GM21723 (cell line): ENCODE data around the gene CHN1.
A peak's percentile ranks its signal among the peaks of the same experiment; 100 is the strongest.

Experiments used
- ATAC-seq: cut with Tn5 transposase; IDR thresholded peaks from one replicate; pipeline ENCODE4 v1.9.1; 2021; ENCODE audit warnings: mild to moderate bottlenecking, moderate library complexity; ENCODE audit not compliant: unreplicated experiment

CHN1 gene

GRCh38 chr2:175011505-175011904, 6.3 kb upstream of the CHN1 start:
- no peak for ATAC-seq

- ATAC-seq, result no peak
Measured at GRCh38 chr2:175010848-175011254, 5.7 kb upstream of the CHN1 start.

- ATAC-seq, result no peak
Measured at GRCh38 chr2:175009917-175010621, 4.9 kb upstream of the CHN1 start.

- no peak for ATAC-seq
Measured at GRCh38 chr2:175008801-175009495, 3.8 kb upstream of the CHN1 start.

GRCh38 chr2:175008009-175008408, 2.8 kb upstream of the CHN1 start:
- ATAC-seq, result no peak

DNA sequence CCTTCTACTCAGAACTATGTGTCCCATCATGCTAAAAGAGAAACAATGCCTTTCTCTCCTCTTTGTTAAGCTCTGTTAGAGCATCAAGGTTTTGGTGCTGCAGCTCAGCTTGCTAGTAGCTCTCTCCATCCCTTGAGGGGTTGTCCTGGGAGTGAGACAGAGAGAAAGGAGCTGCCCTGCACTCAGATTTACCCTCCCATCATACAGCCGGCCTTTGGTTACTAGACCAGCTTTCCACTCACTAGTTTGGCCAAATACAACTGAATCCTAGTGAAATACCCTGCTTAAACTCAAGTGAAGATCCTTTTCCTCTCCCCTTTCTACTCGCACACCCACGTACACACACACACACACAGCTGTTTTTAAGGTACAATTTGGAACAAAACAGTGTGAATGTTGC, 2.3 kb upstream of the CHN1 start:
- ATAC-seq, result no peak

DNA sequence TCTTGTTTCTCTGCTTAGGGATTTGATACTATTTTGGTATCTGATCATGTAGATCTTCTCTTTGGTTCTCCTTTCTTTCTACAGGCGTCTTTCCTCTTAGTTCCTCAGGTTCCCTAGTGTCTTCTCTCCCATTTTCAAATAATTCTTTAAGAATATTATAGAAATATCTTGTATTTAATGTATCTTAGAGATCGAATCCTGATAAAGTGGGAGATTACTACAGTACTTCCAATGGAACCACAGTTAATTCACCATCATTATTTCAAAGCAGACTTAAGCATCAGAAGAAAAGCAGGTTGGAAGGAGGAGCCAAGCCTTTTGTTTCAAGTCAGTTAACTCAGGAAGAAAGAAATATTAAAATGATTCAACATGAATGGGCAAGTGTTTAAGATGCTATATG, 1.1 kb upstream of the CHN1 start:
- no peak for ATAC-seq

DNA sequence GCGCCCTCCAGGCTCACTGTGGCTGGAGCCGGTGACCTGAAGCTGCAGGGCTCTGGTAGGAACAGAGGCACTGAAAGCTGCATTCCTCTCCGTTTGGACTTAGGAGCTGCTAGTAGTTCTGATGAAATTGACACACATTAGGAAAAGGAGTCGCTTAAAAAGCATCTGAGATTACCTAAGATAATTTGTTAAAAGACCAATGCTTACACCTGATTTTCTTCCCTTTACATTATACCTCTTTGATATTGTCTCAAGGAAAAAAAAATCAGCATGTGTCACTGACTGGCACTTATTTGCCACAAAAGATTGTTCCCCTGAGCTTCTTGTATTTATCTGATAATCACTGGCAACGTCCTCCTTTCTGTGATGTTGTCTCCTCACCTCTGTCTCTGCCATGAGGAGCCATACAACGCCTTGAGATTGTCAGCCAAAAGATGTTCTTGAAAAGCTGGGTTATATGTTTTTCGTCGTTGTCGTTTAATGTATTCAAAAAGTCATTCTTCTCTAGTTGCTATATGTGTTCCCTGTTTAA, 618 bp upstream of the CHN1 start:
- ATAC-seq, result no peak

GRCh38 chr2:175004730-175004979, 526 bp downstream of the CHN1 start:
- ATAC-seq, result peak; percentile 44

- no peak for ATAC-seq
Measured at GRCh38 chr2:175003875-175004729, 1.1 kb downstream of the CHN1 start.

- ATAC-seq, result no peak
Measured at GRCh38 chr2:175002547-175003274, 2.5 kb downstream of the CHN1 start.

DNA sequence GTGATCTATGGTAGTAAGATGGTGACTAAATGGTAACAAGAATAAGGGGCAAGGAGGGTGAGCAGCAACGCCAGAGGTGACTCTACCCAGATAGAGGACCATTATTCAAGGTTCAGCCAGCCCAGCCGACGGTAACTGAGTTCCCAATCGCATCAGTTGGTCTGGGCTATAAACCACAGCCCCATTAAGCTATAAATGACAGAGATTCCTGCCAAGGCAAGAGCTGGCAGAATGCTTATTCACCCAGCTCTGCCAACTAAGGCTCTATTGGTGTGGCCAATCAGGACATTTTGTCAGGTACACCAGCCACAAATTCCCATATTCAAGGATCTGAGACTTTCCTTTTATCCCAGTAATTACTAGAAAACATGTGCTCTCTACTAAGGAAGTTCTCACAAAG, 3.6 kb downstream of the CHN1 start:
- no peak for ATAC-seq

- no peak for ATAC-seq
Measured at GRCh38 chr2:174997110-174997509, 8.1 kb downstream of the CHN1 start.

GRCh38 chr2:174996622-174997021, 8.6 kb downstream of the CHN1 start:
- ATAC-seq, result no peak

- ATAC-seq, result no peak
Measured at GRCh38 chr2:174994381-174994780, 10.8 kb downstream of the CHN1 start.

GRCh38 chr2:174992886-174993285, 12.3 kb downstream of the CHN1 start:
- ATAC-seq, result no peak

GRCh38 chr2:174985614-174986013, 19.6 kb downstream of the CHN1 start:
- no peak for ATAC-seq

- ATAC-seq, result no peak
Measured at GRCh38 chr2:174984561-174984960, 20.6 kb downstream of the CHN1 start.

- ATAC-seq, result no peak
Measured at GRCh38 chr2:174981331-174981730, 23.9 kb downstream of the CHN1 start.

GRCh38 chr2:174979996-174980395, 25.2 kb downstream of the CHN1 start:
- no peak for ATAC-seq

- no peak for ATAC-seq
Measured at GRCh38 chr2:174977364-174977763, 27.8 kb downstream of the CHN1 start.
